MG63 (cell line): ENCODE data around the gene PLEKHB1. TPM values are rescaled to one million over a fixed set of nuclear protein-coding genes. Genes with fewer than 3 reads are reported as not detected.

Source experiments
- total RNA-seq: library from RNA; depleted of rRNA; stranded (reverse); fragments of >200 nt; shearing (Covaris generic); gene quantifications from 2 replicates; pipeline ENCODE4 v1.2.3, GENCODE V29; 2014; ENCODE audit warnings: low replicate concordance; rRNA removed

Gene PLEKHB1
- total RNA-seq, 1 experiment from 2014 or later: not detected

Other genes with a start within 250 kb of the PLEKHB1 start
- 10.7 and 15.3 TPM in 2 replicates for gene FAM168A, start 48.5 kb upstream of the PLEKHB1 start, total RNA-seq
- gene RAB6A, start 114.5 kb downstream of the PLEKHB1 start, total RNA-seq: 69.1 and 72.2 TPM in 2 replicates
- gene MRPL48, start 141.3 kb downstream of the PLEKHB1 start, total RNA-seq: 48.6 and 52.0 TPM in 2 replicates
- gene COA4, start 230.3 kb downstream of the PLEKHB1 start, total RNA-seq: 72.3 and 74.8 TPM in 2 replicates
- 9.8 and 12.1 TPM in 2 replicates for gene PAAF1, start 230.4 kb downstream of the PLEKHB1 start, total RNA-seq